Kidney glomerular epithelial cell (primary cell): Measurements from ENCODE around the gene MRPL57.
"Not testable (repeated sequence)": the region's sequence is repeated elsewhere in the genome, so short reads cannot be mapped to it uniquely, and the experiment has no call there.

ENCODE experiments used
- DNase-seq: peaks from one replicate; lab custom pipeline; 2025; lab: John Stamatoyannopoulos, UW

MRPL57 gene

GRCh38 chr13:21197606-21198225, 21.3 kb downstream of the MRPL57 start:
- not testable (repeated sequence) for DNase-seq

GRCh38 chr13:21198391-21198790, 21.9 kb downstream of the MRPL57 start:
- DNase-seq, result not testable (repeated sequence)

GRCh38 chr13:21201456-21202190, 25.2 kb downstream of the MRPL57 start:
- not testable (repeated sequence) for DNase-seq

GRCh38 chr13:21202767-21203531, 26.5 kb downstream of the MRPL57 start:
- DNase-seq, result no peak

GRCh38 chr13:21208652-21209154, 32.2 kb downstream of the MRPL57 start:
- DNase-seq, result no peak

- no peak for DNase-seq
Measured at GRCh38 chr13:21212138-21212775, 35.8 kb downstream of the MRPL57 start.

GRCh38 chr13:21215419-21215818, 39.0 kb downstream of the MRPL57 start:
- DNase-seq, result not testable (repeated sequence)

- no peak for DNase-seq
Measured at GRCh38 chr13:21216332-21216731, 39.9 kb downstream of the MRPL57 start.

- no peak for DNase-seq
Measured at GRCh38 chr13:21218351-21219035, 42.0 kb downstream of the MRPL57 start.

GRCh38 chr13:21219036-21219381, 42.6 kb downstream of the MRPL57 start:
- no peak for DNase-seq

- not testable (repeated sequence) for DNase-seq
Measured at GRCh38 chr13:21219716-21220115, 43.3 kb downstream of the MRPL57 start.

GRCh38 chr13:21221268-21221667, 44.8 kb downstream of the MRPL57 start:
- no peak for DNase-seq

- DNase-seq, result no peak
Measured at GRCh38 chr13:21225082-21225481, 48.6 kb downstream of the MRPL57 start.

- no peak for DNase-seq
Measured at GRCh38 chr13:21225841-21226581, 49.6 kb downstream of the MRPL57 start.

- DNase-seq, result no peak
Measured at GRCh38 chr13:21227917-21228316, 51.5 kb downstream of the MRPL57 start.
